SW480 (cell line): ENCODE measurements around the gene MROH2B.
"Not testable (repeated sequence)": the region's sequence is repeated elsewhere in the genome, so short reads cannot be mapped to it uniquely, and the experiment has no call there.

Source experiments
- DNase-seq: peaks from one replicate; pipeline ENCODE4 v3.0.0-alpha.2; 2016; ENCODE audit warnings: low spot score

Gene MROH2B

GRCh38 chr5:41022600-41022999 is 48.5 kb downstream of the MROH2B start:
- DNase-seq = not testable (repeated sequence)

- DNase-seq = no peak
These were observed 58.8 kb downstream of the MROH2B start for GRCh38 chr5:41012318-41012717.

DNA sequence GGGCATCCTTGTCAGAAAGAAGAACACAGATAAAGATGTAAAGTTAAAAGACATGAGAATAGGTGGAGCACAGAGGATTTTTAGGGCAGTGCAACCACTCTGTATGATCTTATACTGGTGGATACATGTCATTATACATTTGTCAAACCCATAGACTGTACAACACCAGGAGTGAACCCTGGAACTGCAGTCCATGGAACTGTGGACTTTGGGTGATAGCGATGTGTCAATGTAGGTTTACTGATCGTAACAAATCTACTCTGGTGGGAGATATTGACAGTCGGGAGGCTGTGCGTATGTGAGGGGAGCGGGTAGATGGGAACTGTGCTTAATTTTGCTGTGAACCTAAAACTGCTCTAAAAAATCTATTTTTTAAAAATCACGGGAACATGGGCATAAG is 60.6 kb downstream of the MROH2B start:
- DNase-seq = no peak

DNA sequence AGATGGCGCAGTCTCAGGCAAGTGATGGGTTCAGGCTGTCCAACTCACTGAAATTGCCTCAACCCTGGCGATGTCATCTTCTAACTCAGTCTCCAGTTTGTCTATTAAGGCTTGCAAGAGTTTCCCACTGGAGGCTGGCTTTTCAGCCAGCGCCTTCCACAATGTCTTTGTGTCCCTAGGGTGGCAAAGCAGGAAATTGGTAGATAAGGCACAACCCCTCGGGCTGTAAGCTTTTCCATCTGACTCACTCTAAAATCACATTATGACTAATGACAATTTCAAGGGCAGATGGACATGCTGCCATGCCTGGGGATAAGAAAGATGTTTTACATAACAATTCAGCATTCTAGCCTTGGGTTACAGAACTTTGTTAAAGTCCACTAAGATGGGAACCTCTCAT is 61.9 kb downstream of the MROH2B start:
- DNase-seq = no peak

DNA sequence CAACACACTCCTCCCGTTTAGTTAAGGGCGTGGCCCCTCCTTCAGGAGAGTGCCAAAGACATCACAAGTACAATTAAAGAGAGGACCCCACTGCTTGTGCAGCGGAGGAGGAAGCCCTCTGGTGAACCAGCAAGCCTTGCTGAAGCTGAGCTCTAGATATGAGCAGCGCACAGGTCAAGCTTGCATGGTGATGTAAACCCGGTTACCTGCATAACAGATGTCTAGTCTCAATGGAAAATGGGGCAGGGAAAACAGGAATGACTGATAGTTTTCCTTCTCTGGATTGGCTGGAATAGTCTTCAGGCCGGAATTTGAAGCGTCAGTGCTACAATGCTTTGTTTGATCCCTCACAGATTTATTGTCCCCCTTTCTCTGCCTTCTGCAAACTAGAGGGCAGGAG is 66.2 kb downstream of the MROH2B start:
- no peak for DNase-seq

- DNase-seq = no peak
These were observed 67.3 kb downstream of the MROH2B start for GRCh38 chr5:41003670-41004376.

- DNase-seq = no peak
These were observed 71.2 kb downstream of the MROH2B start for GRCh38 chr5:40999966-41000365.

DNA sequence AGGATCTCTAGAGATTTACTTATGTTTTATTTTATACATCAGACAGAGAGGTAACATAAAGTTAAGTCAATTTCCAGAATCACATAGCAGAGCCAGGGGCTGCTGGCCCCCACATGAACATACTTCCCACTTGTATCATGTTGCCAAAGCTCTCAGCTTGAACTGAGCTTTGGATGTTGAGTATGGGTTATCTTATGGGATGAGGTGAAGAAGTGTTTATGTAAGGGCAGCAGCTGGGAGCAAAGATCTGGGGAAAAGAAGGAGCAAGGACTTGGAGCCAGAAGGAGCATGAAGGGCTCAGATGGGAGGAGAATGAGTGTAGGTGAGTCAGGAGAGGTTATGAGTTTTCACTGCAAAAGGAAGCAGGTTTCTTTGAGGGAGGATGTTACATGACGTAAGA is 72.0 kb downstream of the MROH2B start:
- no peak for DNase-seq

DNA sequence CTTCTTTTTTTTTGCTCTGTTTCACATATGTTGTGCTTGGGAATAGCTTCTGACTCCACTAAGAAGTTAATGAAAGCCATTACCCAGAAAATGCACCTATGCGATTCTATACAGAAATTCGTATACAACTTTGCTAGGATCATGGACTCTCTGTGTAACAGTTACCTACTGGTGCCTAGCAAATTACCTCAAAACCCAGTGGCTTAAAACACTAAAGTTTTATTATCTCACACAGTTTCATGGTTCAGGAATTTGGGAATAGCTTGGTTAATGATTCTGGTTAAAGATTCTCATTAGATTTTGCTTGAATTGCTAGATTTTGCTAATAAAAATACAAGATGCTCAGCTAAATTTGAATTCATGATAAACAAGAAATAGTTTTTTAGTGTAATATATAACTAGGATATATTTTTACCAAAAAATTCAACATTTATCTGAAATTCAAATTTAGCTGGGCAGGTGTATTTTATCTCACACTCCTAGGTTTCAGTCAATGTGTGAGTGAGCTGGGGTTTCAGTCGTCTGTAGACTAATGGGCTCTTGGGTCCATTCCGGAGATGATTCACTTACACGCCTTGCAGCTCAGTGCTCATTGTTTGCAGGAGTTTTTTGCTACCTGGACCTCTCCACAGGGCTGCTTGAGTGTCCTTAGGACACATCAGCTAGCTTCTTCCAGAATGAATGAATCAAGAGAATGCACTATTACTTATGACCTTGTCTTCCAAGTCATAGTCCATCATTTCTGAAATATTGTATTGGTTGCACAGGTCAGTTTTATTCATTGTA is 75.1 kb downstream of the MROH2B start:
- no peak for DNase-seq

- DNase-seq = no peak
These were observed 79.1 kb downstream of the MROH2B start for GRCh38 chr5:40991981-40992559.

- no peak for DNase-seq
These were observed 79.8 kb downstream of the MROH2B start for GRCh38 chr5:40991168-40991980.

GRCh38 chr5:40988746-40989510 is 82.2 kb downstream of the MROH2B start:
- DNase-seq = no peak

GRCh38 chr5:40987349-40987748 is 83.8 kb downstream of the MROH2B start:
- DNase-seq = no peak

- DNase-seq = no peak
These were observed 84.5 kb downstream of the MROH2B start for GRCh38 chr5:40986666-40987065.

DNA sequence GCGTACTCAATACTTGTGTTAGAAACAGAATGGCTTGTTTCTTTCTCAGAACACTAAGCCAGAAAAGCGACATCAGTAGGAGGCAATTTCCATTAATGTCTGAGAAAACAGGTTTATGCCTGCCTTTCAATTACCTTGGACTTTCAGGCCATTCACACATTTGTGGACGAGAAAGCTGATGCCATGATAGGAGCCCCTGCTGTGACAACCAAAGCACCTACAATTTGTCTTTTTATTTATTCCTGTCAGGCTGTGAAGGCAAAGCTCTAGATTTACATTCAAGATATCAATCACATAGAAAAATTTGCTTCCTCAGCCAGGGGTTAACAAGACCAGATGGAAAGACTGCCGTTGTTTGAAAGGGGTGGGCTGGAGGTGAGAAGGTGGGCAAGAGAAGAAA is 85.6 kb downstream of the MROH2B start:
- DNase-seq = no peak

DNA sequence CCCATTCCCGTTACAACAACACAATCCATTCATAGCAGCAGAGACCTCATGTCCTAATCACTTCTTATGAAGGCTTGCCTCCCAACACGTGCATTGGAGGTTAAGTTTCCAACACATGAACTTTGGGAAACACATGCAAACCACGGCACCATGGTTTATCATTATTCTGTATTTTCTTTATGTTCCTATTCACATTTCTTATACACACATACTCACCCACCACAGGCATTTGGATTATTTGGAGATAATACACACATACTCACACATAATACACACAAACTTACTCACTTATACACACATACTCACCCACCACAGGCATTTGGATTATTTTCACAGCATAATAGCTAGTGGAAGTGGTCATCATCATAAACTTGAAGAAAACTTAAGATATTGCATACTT is 86.3 kb downstream of the MROH2B start:
- no peak for DNase-seq

DNA sequence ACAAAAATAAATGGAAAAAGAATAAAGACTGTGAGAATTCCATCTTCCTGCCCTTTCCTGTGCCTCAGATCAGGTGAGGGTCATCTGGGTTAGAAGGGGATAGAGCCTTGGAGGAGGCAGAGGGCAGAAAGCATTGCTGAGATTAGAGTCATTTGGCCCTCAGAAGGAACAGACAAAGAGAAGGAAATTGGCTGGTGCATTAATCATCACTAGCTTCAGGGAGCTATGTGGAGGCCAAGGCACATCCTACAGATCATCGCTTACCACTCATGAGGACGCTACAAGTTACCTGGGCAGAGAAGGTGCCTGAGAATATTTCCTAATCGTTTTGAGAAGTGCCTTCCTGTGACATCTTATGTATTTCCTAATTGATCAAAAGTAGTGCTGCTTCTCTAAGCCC is 87.4 kb downstream of the MROH2B start:
- DNase-seq = no peak

DNA sequence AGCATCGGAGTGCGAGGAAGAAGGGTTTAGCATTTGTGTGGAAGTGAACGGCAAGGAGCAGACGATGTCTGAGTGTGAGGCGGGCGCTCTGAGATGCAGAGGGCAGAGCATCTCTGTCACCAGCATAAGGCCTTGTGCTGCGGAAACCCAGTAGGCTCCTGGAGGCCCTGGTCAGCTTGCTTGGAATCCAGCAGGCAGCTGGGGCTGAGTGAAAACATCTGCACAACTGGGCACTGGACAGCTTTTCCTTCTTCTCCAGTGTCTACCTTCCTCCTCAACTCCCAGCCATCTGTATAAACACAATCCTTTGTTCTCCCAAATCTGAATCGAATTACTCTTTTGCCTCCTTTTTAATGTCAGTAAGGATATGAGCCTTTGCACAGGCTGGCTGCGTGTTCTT is 89.7 kb downstream of the MROH2B start:
- DNase-seq = no peak

- DNase-seq = no peak
These were observed 94.3 kb downstream of the MROH2B start for GRCh38 chr5:40976836-40977235.

- no peak for DNase-seq
These were observed 95.1 kb downstream of the MROH2B start for GRCh38 chr5:40976041-40976440.

GRCh38 chr5:40973364-40974004 is 97.7 kb downstream of the MROH2B start:
- no peak for DNase-seq
